SK-N-SH treated with all-trans-retinoic acid at 6 μM for 48 hours (cell line): ENCODE measurements around the gene PLBD1.

Experiments used
- ATAC-seq: fragments of 200-7000 bp; cut with Tn5 transposase; 3 replicates; pipeline ENCODE4 v1.9.1; 2020; ENCODE audit warnings: mild to moderate bottlenecking, moderate library complexity
- BACH2 ChIP-seq: fragments of 250-450 bp; sonication (Bioruptor Pico); IDR thresholded peaks from 2 replicates; pipeline ENCODE4 v1.9.0; 2021; ENCODE audit warnings: mild to moderate bottlenecking, borderline replicate concordance
- CREB5 ChIP-seq: fragments of 250-450 bp; sonication (Bioruptor Pico); IDR thresholded peaks from 2 replicates; pipeline ENCODE4 v1.5.1; 2020; ENCODE audit warnings: low read depth, mild to moderate bottlenecking, moderate library complexity
- CSDC2 ChIP-seq: fragments of 250-450 bp; sonication (Bioruptor Pico); IDR thresholded peaks from 2 replicates; pipeline ENCODE4 v1.5.0; 2020; ENCODE audit warnings: mild to moderate bottlenecking, moderate library complexity
- CSRNP3 ChIP-seq: fragments of 250-450 bp; sonication (Bioruptor Pico); IDR thresholded peaks from 2 replicates; pipeline ENCODE4 v1.5.1; 2021; ENCODE audit warnings: mild to moderate bottlenecking, moderate library complexity
- ESRRG ChIP-seq: fragments of 250-450 bp; sonication (Bioruptor Pico); IDR thresholded peaks from 2 replicates; pipeline ENCODE4 v1.6.1; 2021; ENCODE audit warnings: mild to moderate bottlenecking
- GLIS3 ChIP-seq: fragments of 250-450 bp; sonication (Bioruptor Pico); IDR thresholded peaks from 2 replicates; pipeline ENCODE4 v1.5.0; 2020; ENCODE audit warnings: mild to moderate bottlenecking, moderate library complexity
- ISL1 ChIP-seq: fragments of 250-450 bp; sonication (Bioruptor Pico); IDR thresholded peaks from 2 replicates; pipeline ENCODE4 v2.1.2; 2022; ENCODE audit warnings: mild to moderate bottlenecking, moderate library complexity
- OSR1 ChIP-seq: fragments of 250-450 bp; sonication (Bioruptor Pico); IDR thresholded peaks from 2 replicates; pipeline ENCODE4 v1.8.0; 2022; ENCODE audit warnings: moderate library complexity, mild to moderate bottlenecking, inconsistent platforms
- PATZ1 ChIP-seq: fragments of 250-450 bp; sonication (Bioruptor Pico); IDR thresholded peaks from 2 replicates; pipeline ENCODE4 v1.8.0; 2020; ENCODE audit warnings: mild to moderate bottlenecking, moderate library complexity, borderline replicate concordance
- POU6F1 ChIP-seq: fragments of 250-450 bp; sonication (Bioruptor Pico); IDR thresholded peaks from 2 replicates; pipeline ENCODE4 v1.8.0; 2021; ENCODE audit warnings: low read depth, mild to moderate bottlenecking, moderate library complexity, borderline replicate concordance
- PPARA ChIP-seq: fragments of 250-450 bp; sonication (Bioruptor Pico); IDR thresholded peaks from 2 replicates; pipeline ENCODE4 v1.5.0; 2020; ENCODE audit warnings: mild to moderate bottlenecking, borderline replicate concordance
- RARB ChIP-seq: fragments of 250-450 bp; sonication (Bioruptor Pico); IDR thresholded peaks from 2 replicates; pipeline ENCODE4 v1.8.0; 2021; ENCODE audit warnings: mild to moderate bottlenecking, moderate library complexity
- SNAI2 ChIP-seq: fragments of 250-450 bp; sonication (Bioruptor Pico); IDR thresholded peaks from 2 replicates; pipeline ENCODE4 v1.5.0; 2020; ENCODE audit warnings: mild to moderate bottlenecking, moderate library complexity
- TCF4 ChIP-seq: fragments of 250-450 bp; sonication (Bioruptor Pico); IDR thresholded peaks from 2 replicates; pipeline ENCODE4 v1.8.0; 2021; ENCODE audit warnings: mild to moderate bottlenecking, moderate library complexity, borderline replicate concordance
- TOX ChIP-seq: fragments of 250-450 bp; sonication (Bioruptor Pico); IDR thresholded peaks from 2 replicates; pipeline ENCODE4 v1.8.0; 2021; ENCODE audit warnings: mild to moderate bottlenecking, moderate library complexity, borderline replicate concordance
- TSHZ2 ChIP-seq: fragments of 250-450 bp; sonication (Bioruptor Pico); IDR thresholded peaks from 2 replicates; pipeline ENCODE4 v1.5.0; 2020; ENCODE audit warnings: mild to moderate bottlenecking, moderate library complexity
- ZC3H10 ChIP-seq: fragments of 250-450 bp; sonication (Bioruptor Pico); IDR thresholded peaks from 2 replicates; pipeline ENCODE4 v1.5.1; 2021; ENCODE audit warnings: mild to moderate bottlenecking, moderate library complexity
- ZFP3 ChIP-seq: fragments of 250-450 bp; sonication (Bioruptor Pico); IDR thresholded peaks from 2 replicates; pipeline ENCODE4 v1.5.0; 2020; ENCODE audit warnings: mild to moderate bottlenecking, moderate library complexity
- ZFP30 ChIP-seq: fragments of 450-650 bp; formaldehyde crosslinking; IDR thresholded peaks from 2 replicates; pipeline ENCODE4 v1.5.0; 2022; ENCODE audit warnings: mild to moderate bottlenecking, moderate library complexity
- ZNF565 ChIP-seq: fragments of 450-650 bp; formaldehyde crosslinking; conservative IDR thresholded peaks from 2 replicates; pipeline ENCODE4 v1.5.0; 2020; ENCODE audit warnings: low read depth, mild to moderate bottlenecking, moderate library complexity
- ZNF70 ChIP-seq: fragments of 450-650 bp; formaldehyde crosslinking; IDR thresholded peaks from 2 replicates; pipeline ENCODE4 v1.5.0; 2020; ENCODE audit warnings: mild to moderate bottlenecking, moderate library complexity
- ZNF8 ChIP-seq: fragments of 450-650 bp; formaldehyde crosslinking; IDR thresholded peaks from 2 replicates; pipeline ENCODE4 v1.5.0; 2020; ENCODE audit warnings: mild to moderate bottlenecking, moderate library complexity

Gene PLBD1

GRCh38 chr12:14589169-14590004 lies 21.7 kb upstream of the PLBD1 start:
- no peak for ATAC-seq
- TF ChIP-seq ESRRG: no peak
- TF ChIP-seq PATZ1 (CRISPR knock-in tag): no peak
- no peak for TF ChIP-seq ZFP30 (CRISPR knock-in tag)
- TF ChIP-seq ZNF565 (CRISPR knock-in tag): no peak
- no peak for TF ChIP-seq PPARA
- TF ChIP-seq ZC3H10 (CRISPR knock-in tag): no peak
- no peak for TF ChIP-seq ZNF8 (CRISPR knock-in tag)
- no peak for TF ChIP-seq CREB5 (CRISPR knock-in tag)
- TF ChIP-seq ISL1 (CRISPR knock-in tag): no peak

- no peak for ATAC-seq
- TF ChIP-seq TOX (CRISPR knock-in tag) (no peak), POU6F1 (CRISPR knock-in tag) (no peak), RARB (CRISPR knock-in tag) (no peak), ZFP3 (CRISPR knock-in tag) (no peak), TCF4 (CRISPR knock-in tag) (no peak), ZC3H10 (CRISPR knock-in tag) (no peak), ZNF8 (CRISPR knock-in tag) (no peak), GLIS3 (CRISPR knock-in tag) (no peak), SNAI2 (CRISPR knock-in tag) (no peak), ESRRG (no peak), OSR1 (CRISPR knock-in tag) (no peak), CSRNP3 (CRISPR knock-in tag) (no peak), BACH2 (CRISPR knock-in tag) (no peak), TSHZ2 (CRISPR knock-in tag) (no peak), ZNF70 (CRISPR knock-in tag) (no peak), CREB5 (CRISPR knock-in tag) (no peak), CSDC2 (CRISPR knock-in tag) (no peak), PATZ1 (CRISPR knock-in tag) (no peak)
Observed at GRCh38 chr12:14588571-14588970, 20.9 kb upstream of the PLBD1 start.
